Uterus (tissue), 4 donors: Measurements from ENCODE around the gene YPEL5. TPM values are rescaled to one million over a fixed set of nuclear protein-coding genes. Genes with fewer than 3 reads are reported as not detected.

Experiments used
- DNase-seq, 2 donors: peaks; one replicate each; pipeline ENCODE4 v3.0.0-alpha.2; 2019 to 2020
- H3K27ac ChIP-seq, 2 donors: fragments of 200-600 bp; sonication (generic); 1 replicate in 1 of 2; 2 replicates in 1 of 2; pipeline ENCODE4 v1.5.1; 2016 to 2018
- H3K27me3 ChIP-seq, 2 donors: fragments of 200-600 bp; sonication (generic); one replicate each; pipeline ENCODE4 v1.5.1; 2018 to 2019; ENCODE audit warnings: control low read depth in 1 of 2
- H3K36me3 ChIP-seq, 2 donors: fragments of 200-600 bp; sonication (generic); one replicate each; pipeline ENCODE4 v1.5.1; 2019; ENCODE audit warnings: control low read depth in 1 of 2
- H3K4me1 ChIP-seq, 2 donors: fragments of 200-600 bp; sonication (generic); one replicate each; pipeline ENCODE4 v1.5.1; 2018 to 2019; ENCODE audit warnings: control low read depth in 1 of 2
- H3K4me3 ChIP-seq, 2 donors: fragments of 200-600 bp; sonication (generic); 1 replicate in 1 of 2; 2 replicates in 1 of 2; pipeline ENCODE4 v1.5.1; 2018 to 2019; ENCODE audit warnings: mild to moderate bottlenecking in 1 of 2
- H3K9me3 ChIP-seq, 2 donors: fragments of 200-600 bp; sonication (generic); one replicate each; pipeline ENCODE4 v1.5.1; 2019; ENCODE audit warnings: control low read depth in 1 of 2
- CTCF ChIP-seq, 4 experiments: fragments of 200-600 bp in 2 of 4; fragments of 450-650 bp in 2 of 4; sonication (generic) in 2 of 4; IDR thresholded peaks; one replicate each; pipeline ENCODE4 v1.5.1; 2016 to 2019; ENCODE audit warnings: antibody characterized with exemption in 4 of 4, mild to moderate bottlenecking in 2 of 4, moderate library complexity in 1 of 4
- POLR2A ChIP-seq, 2 donors: fragments of 450-650 bp; IDR thresholded peaks; one replicate each; pipeline ENCODE4 v1.6.1; 2016; ENCODE audit warnings: antibody characterized with exemption in 2 of 2, mild to moderate bottlenecking in 1 of 2, moderate library complexity in 1 of 2
- intact Hi-C: fragments of 100-400 bp; cut with DNase I; formaldehyde crosslinking; loops from one replicate; pipeline ENCODE4 v1.15.1; 2023; ENCODE audit warnings: low total_unique reads
- total RNA-seq, 4 donors: library from RNA; depleted of rRNA in 3 of 4; stranded (reverse); fragments of >200 nt in 3 of 4; gene quantifications; one replicate each; pipeline versions ENCODE4 v1.1.0 to v1.2.4, GENCODE V29; 2014 to 2023
- donor health status: DM: yes; HTN: yes; CAD: no.

The YPEL5 gene
- total RNA-seq, 4 donors from 2014 or later, result 79.1 to 131 (median 104) TPM

DNA sequence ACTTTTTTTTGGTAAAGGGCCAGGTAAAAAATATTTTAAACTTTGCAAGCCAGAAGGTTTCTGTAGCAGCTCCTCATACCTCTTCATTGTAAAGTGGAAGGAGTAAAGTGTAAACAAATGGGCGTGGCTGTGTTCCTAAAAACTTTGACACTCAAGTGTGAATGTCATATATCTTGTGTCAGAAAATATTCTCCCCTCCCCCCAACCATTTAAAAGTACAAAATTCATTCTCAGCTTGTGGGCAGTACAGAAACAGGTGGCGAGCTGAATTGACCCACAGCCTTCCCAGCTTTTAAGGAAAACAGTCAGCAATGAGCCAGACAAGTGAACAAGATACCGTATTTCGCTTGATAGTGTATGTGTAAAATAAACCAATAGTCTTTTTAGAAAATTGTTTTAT lies 4.0 kb downstream of the YPEL5 start:
- no peaks in the 10 kb centered on the region for H3K27me3 ChIP-seq
- H3K9me3 ChIP-seq, result no peaks in the 10 kb centered on the region
- H3K27ac ChIP-seq, result no peak overlapping the region
- no peak for DNase-seq
- intact Hi-C loops, result no loop called here
- H3K4me3 ChIP-seq, result no peak overlapping the region
- H3K36me3 ChIP-seq, result no peaks in the 10 kb centered on the region
- no peak for TF ChIP-seq POLR2A (IDR thresholded peaks at IDR 0.05)
- TF ChIP-seq CTCF (IDR thresholded peaks at IDR 0.05), result no peak
- peaks cover 0 to 9% of the 10 kb centered on the region in 2 donors for H3K4me1 ChIP-seq

DNA sequence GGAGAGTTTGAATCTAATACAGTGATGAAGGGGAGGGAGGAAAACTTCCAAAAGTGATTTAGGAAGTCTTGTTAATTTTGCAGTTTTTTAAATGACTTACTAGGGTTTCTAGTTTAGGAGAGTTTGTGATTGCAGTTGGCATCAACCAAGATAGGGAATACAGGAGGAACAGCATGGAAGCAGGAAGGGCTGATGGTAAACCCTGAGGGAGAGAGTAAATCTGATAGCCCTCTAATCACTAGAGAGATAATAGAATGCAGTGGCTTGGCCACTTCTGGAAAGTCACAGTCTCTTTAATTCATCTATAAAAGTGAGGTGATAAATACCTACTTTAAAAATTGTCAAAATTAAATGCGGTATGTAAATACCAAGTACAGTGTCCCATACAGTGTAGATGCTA lies 5.6 kb downstream of the YPEL5 start:
- peaks cover 0 to 9% of the 10 kb centered on the region in 2 donors for H3K4me1 ChIP-seq
- H3K4me3 ChIP-seq, result no peak overlapping the region
- DNase-seq, result no peak
- H3K27ac ChIP-seq, result no peak overlapping the region
- TF ChIP-seq POLR2A (IDR thresholded peaks at IDR 0.05) (no peak), CTCF (IDR thresholded peaks at IDR 0.05) (no peak)
- H3K27me3 ChIP-seq, result no peaks in the 10 kb centered on the region
- H3K36me3 ChIP-seq, result no peaks in the 10 kb centered on the region
- no peaks in the 10 kb centered on the region for H3K9me3 ChIP-seq
- intact Hi-C loops, result no loop called here

DNA sequence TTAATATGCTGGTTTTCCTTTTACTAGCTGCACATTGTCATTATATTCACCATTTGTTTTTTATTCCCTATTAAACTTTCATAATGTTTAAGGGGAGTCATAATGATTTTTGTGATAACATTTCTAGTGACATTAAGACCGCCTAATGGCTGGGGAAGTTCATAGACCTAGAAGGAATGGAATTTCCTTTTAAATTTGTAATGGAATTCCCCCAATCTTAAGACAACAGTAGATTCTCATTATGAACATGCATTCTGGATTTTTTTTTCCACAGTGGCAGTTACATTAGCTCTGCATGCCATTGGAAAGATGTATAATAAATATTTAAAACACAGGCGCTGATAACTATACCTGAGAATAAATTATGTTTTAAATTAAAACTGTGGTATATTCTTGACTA lies 8.4 kb downstream of the YPEL5 start:
- Histone ChIP-seq H3K4me1 (peaks cover 0 to 5% of the 10 kb centered on the region in 2 donors), H3K4me3 (no peak overlapping the region), H3K36me3 (no peaks in the 10 kb centered on the region), H3K9me3 (no peaks in the 10 kb centered on the region), H3K27ac (no peak overlapping the region), H3K27me3 (no peaks in the 10 kb centered on the region)
- intact Hi-C loops, result no loop called here
- TF ChIP-seq POLR2A (IDR thresholded peaks at IDR 0.05) (no peak), CTCF (IDR thresholded peaks at IDR 0.05) (no peak)
- DNase-seq, result no peak

- no peaks in the 10 kb centered on the region for H3K27me3 ChIP-seq
- no peaks in the 10 kb centered on the region for H3K36me3 ChIP-seq
- TF ChIP-seq POLR2A (IDR thresholded peaks at IDR 0.05), result no peak
- no peak for TF ChIP-seq CTCF (IDR thresholded peaks at IDR 0.05)
- intact Hi-C loops, result no loop called here
- peaks cover 0 to 5% of the 10 kb centered on the region in 2 donors for H3K4me1 ChIP-seq
- no peak overlapping the region for H3K4me3 ChIP-seq
- no peaks in the 10 kb centered on the region for H3K9me3 ChIP-seq
- no peak overlapping the region for H3K27ac ChIP-seq
- no peak for DNase-seq
These were observed 9.3 kb downstream of the YPEL5 start for GRCh38 chr2:30155889-30156658.

- TF ChIP-seq POLR2A (IDR thresholded peaks at IDR 0.05), result no peak
- TF ChIP-seq CTCF (IDR thresholded peaks at IDR 0.05), result no peak
- no peaks in the 10 kb centered on the region for H3K9me3 ChIP-seq
- no peak overlapping the region for H3K4me3 ChIP-seq
- DNase-seq, result no peak
- intact Hi-C loops, result no loop called here
- H3K4me1 ChIP-seq, result peaks cover 0 to 5% of the 10 kb centered on the region in 2 donors
- H3K36me3 ChIP-seq, result no peaks in the 10 kb centered on the region
- no peak overlapping the region for H3K27ac ChIP-seq
- H3K27me3 ChIP-seq, result no peaks in the 10 kb centered on the region
These were observed 10.8 kb downstream of the YPEL5 start for GRCh38 chr2:30157616-30158015.
